ENCODE data around the gene AOPEP.

DNA sequence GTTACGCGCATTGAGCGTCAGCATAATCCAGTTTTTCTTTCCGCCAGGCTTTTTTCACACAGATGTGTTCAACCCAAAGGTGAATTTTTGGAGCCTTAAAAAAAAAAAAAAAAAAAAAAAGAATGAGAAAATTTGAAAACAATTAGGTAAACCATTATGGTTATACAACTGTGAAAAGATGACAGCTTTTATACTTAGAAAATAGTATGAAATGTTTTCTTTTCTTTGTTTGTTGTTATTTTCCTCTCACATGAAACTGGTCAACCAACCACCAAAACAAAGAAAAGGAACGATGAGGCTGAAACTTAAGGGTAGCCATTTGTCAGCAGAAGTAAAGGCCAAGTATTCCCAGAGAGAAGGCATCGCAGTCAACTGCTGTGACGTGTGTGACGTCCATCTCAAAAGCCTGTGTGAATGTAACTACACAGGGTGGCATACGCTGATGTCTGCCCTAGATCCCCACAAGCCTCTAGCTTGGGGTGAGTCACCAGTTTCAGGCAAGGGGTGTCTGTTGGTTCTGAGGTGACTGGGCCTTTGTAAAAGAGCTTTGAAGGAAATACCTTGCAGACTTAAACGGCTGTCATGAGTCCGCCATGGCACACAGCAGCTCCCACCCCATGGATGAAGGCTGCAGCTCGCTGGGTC is 182.9 kb downstream of the AOPEP start:
- TF ChIP-seq, protein P1, sequence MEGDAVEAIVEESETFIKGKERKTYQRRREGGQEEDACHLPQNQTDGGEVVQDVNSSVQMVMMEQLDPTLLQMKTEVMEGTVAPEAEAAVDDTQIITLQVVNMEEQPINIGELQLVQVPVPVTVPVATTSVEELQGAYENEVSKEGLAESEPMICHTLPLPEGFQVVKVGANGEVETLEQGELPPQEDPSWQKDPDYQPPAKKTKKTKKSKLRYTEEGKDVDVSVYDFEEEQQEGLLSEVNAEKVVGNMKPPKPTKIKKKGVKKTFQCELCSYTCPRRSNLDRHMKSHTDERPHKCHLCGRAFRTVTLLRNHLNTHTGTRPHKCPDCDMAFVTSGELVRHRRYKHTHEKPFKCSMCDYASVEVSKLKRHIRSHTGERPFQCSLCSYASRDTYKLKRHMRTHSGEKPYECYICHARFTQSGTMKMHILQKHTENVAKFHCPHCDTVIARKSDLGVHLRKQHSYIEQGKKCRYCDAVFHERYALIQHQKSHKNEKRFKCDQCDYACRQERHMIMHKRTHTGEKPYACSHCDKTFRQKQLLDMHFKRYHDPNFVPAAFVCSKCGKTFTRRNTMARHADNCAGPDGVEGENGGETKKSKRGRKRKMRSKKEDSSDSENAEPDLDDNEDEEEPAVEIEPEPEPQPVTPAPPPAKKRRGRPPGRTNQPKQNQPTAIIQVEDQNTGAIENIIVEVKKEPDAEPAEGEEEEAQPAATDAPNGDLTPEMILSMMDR (IDR thresholded peaks at IDR 0.05), result no peak
- no peak for TF ChIP-seq POLR2A (IDR thresholded peaks at IDR 0.05)
